GM18505 (cell line): ENCODE data around the gene SCYGR5.
"Not testable (repeated sequence)": the region's sequence is repeated elsewhere in the genome, so short reads cannot be mapped to it uniquely, and the experiment has no call there.

Source experiments
- ATAC-seq: cut with Tn5 transposase; IDR thresholded peaks from one replicate; pipeline ENCODE4 v1.9.1; 2021; ENCODE audit not compliant: unreplicated experiment
- POLR2A ChIP-seq: IDR thresholded peaks from 4 replicates; pipeline ENCODE4 v1.6.1; 2011; ENCODE audit warnings: borderline replicate concordance; ENCODE audit not compliant: insufficient read depth, insufficient read length; ENCODE audit errors: extremely low read depth

SCYGR5 gene

GRCh38 chr2:227654426-227654825 is 12.2 kb upstream of the SCYGR5 start:
- TF ChIP-seq POLR2A, result no peak
- ATAC-seq, result no peak

- ATAC-seq, result peak; percentile 48
- no peak for TF ChIP-seq POLR2A
Measured at GRCh38 chr2:227655454-227655853, 11.2 kb upstream of the SCYGR5 start.

DNA sequence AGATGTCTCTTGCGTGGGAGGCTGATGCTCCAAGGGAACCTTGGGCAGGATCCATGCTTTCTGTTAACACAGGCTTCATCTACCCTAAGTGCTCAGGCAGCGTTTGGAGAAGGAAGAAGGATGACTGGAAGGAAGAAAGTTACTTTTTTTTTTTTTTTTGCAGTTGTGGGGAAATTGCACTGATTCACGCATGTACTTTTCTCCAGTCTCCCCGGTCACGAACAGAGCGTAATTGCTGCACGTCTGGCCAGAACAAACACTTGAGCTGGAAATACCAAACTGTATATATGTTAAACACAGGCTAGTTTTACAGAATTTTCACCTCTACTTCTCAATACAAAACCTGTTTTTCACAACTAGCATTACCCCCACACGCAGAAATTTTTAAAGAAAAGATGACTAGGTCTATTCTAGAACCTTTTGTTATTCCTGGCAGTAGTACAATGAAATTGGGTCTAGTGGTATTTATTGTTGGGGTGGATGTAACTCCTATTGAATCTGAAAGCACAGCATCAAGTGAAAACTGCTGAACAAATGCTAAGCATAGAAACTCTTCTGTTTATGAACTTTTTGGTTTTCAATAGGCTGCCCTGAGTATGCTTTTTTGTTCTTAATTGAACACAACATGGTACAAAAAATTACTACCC is 9.3 kb upstream of the SCYGR5 start:
- TF ChIP-seq POLR2A, result no peak
- no peak for ATAC-seq

- TF ChIP-seq POLR2A, result no peak
- ATAC-seq, result no peak
Measured at GRCh38 chr2:227661025-227661649, 5.5 kb upstream of the SCYGR5 start.

GRCh38 chr2:227661827-227662226 is 4.8 kb upstream of the SCYGR5 start:
- no peak for ATAC-seq
- no peak for TF ChIP-seq POLR2A

GRCh38 chr2:227665189-227665940 is 1.2 kb upstream of the SCYGR5 start:
- no peak for ATAC-seq
- TF ChIP-seq POLR2A, result no peak

- TF ChIP-seq POLR2A, result no peak
- no peak for ATAC-seq
Measured at GRCh38 chr2:227671170-227671905, 4.7 kb downstream of the SCYGR5 start.

DNA sequence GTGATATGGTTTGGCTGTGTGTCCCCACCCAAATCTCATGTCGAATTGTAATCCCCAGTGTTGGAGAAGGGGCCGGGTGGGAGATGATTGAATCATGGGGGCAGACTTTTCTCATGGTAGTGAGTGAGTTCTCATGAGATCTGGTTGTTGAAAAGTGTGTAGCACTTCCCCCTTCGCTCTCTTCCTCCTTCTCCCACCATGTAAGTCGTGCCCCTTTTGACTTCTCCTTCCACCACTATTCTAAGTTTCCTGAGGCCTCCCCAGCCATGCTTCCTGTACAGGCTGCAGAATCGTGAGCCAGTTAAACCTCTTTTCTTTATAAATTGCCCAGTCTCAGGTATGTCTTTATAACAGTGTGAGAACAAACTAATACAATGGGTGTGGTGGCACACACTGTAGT is 7.0 kb downstream of the SCYGR5 start:
- ATAC-seq, result not testable (repeated sequence)

DNA sequence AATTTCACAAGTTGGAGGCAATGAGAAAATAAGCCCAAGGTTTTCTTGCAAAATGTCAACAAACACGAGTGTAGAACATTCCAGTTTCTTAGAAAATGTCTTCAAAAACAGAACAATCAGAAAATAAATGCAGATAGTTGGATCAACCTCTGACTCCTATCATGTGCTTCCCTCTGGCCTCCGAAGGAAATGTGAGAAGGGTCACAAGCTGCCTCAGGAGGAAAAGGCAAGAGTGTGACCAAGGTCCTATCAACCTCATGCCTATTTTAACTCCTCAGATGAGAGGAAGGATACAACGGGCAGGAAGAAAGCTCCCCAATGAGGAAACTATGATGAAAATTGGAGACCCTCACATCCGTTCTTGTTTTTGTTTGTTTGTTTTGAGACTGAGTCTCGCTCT is 7.9 kb downstream of the SCYGR5 start:
- no peak for TF ChIP-seq POLR2A
- ATAC-seq, result no peak

DNA sequence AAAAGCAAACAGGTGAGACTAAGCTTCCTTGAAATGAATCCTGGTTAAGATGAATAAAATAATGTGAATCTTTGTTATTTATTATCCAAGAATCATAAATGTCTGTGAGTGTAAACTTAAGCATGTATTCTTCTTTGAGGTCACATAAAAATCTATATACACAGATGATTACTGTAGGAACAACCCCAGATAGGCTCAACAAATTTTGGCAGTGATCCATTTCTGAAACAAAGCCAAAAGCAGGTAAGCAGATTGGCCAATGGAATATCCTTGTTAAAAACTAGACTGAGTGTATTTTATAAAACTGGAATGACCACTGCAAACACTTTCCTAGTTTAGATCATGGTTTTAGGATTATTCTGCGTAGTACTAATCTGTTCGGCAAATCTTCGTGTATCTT is 11.3 kb downstream of the SCYGR5 start:
- no peak for TF ChIP-seq POLR2A
- no peak for ATAC-seq

- no peak for TF ChIP-seq POLR2A
- ATAC-seq, result no peak
Measured at GRCh38 chr2:227684258-227684657, 17.7 kb downstream of the SCYGR5 start.

- no peak for TF ChIP-seq POLR2A
Measured at GRCh38 chr2:227687189-227687588, 20.6 kb downstream of the SCYGR5 start.

GRCh38 chr2:227696990-227697679 is 30.5 kb downstream of the SCYGR5 start:
- ATAC-seq, result no peak
- TF ChIP-seq POLR2A, result no peak

More at GRCh38 chr2:227687189-227687588, 20.6 kb downstream of the SCYGR5 start:
- ATAC-seq, result no peak
